ES-I3 (cell line): ENCODE results near the gene RBFOX1.
A peak's percentile ranks its signal among the peaks of the same experiment; 100 is the strongest.

ENCODE experiments used
- H3K36me3 ChIP-seq: 2 replicates; pipeline ENCODE4 v1.6.1; 2013; ENCODE audit warnings: mild to moderate bottlenecking, low read length, control low read depth, moderate library complexity; ENCODE audit not compliant: insufficient read depth
- H3K4me1 ChIP-seq: 2 replicates; pipeline ENCODE4 v1.6.1; 2013; ENCODE audit warnings: mild to moderate bottlenecking, control low read depth, low read length; ENCODE audit not compliant: insufficient read depth
- H3K9ac ChIP-seq: 2 replicates; pipeline ENCODE4 v1.6.1; 2013; ENCODE audit warnings: low read depth, mild to moderate bottlenecking, low read length, moderate library complexity
- H3K9me3 ChIP-seq: 2 replicates; pipeline ENCODE4 v1.6.1; 2013; ENCODE audit warnings: mild to moderate bottlenecking, low read length, moderate library complexity; ENCODE audit not compliant: control insufficient read depth, insufficient read depth

Gene RBFOX1

GRCh38 chr16:7332611-7333010 lies at the start of gene RBFOX1:
Gene RBFOX1, plus strand, starts transcription at chr16:7332845.
- Histone ChIP-seq H3K4me1 (peaks cover 5% of the 10 kb centered on the region; the same call in 1 of the 2 replicates), H3K36me3 (no peaks in the 10 kb centered on the region), H3K9ac (no peak within 1 kb of the TSS), H3K9me3 (no peaks in the 10 kb centered on the region)

DNA sequence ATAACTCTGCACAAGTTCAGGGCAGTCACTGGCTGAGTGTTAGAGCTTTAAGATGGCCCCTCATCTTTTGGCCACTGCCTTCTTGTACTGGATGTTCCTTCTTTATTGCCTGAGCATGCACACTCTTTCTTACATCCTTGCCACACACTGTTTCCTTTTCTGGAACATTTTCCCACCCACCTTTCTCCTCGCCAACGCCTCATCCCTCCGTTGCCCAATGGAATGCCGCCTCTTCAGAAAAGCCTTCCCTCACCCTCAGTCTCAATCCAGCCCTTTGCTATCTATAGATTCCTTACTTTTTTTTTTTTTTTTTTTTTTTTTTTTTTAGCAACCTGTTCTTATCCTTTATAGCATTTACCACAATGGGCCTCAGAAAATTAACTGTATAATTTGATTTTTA lies 47.9 kb upstream of the RBFOX1 start:
- no peaks in the 10 kb centered on the region for H3K36me3 ChIP-seq
- no peaks in the 10 kb centered on the region for H3K4me1 ChIP-seq
- no peak overlapping the region for H3K9ac ChIP-seq
- no peaks in the 10 kb centered on the region for H3K9me3 ChIP-seq

DNA sequence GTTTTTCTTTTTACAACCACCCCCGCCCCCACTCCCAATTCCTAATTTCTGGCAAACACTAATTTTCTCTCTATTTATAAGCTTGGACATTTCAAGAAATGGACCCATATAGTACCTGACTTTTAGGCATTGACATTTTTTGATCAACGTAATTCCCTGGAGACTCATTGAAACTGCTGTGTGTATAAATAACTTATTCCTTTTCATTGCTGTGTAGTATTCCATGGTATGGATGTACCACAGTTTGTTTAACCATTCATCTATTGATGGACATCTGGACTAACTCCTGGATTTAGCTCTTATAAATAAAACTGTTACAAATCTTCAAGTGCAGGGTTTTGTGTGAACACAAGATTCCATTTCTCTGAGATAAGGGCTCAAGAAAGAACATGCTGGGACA lies 47.1 kb upstream of the RBFOX1 start:
- no peaks in the 10 kb centered on the region for H3K9me3 ChIP-seq
- no peak overlapping the region for H3K9ac ChIP-seq
- no peaks in the 10 kb centered on the region for H3K36me3 ChIP-seq
- H3K4me1 ChIP-seq, result no peaks in the 10 kb centered on the region

- Histone ChIP-seq H3K9me3 (no peaks in the 10 kb centered on the region), H3K4me1 (no peaks in the 10 kb centered on the region), H3K9ac (no peak overlapping the region), H3K36me3 (no peaks in the 10 kb centered on the region)
These were observed 43.3 kb upstream of the RBFOX1 start for GRCh38 chr16:7289299-7289698.

DNA sequence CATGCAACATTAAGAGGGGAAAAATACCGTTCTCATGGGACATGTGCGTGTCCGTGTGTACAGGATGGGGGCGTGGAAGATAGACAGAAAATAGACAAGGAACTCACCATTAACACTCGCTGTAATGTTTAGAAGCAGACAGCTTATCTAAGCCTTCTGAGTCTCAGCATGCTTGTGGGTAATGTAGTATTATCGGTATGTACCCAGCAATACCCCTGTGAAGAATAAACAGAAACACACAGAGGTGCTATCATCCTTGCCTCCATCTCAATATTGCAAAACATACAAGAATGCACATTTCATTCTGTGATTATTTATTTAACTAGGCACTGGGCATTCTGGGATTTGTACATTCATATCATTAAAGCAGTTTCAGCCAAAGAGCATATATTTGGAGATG lies 42.0 kb upstream of the RBFOX1 start:
- no peaks in the 10 kb centered on the region for H3K9me3 ChIP-seq
- H3K4me1 ChIP-seq, result no peaks in the 10 kb centered on the region
- no peaks in the 10 kb centered on the region for H3K36me3 ChIP-seq
- H3K9ac ChIP-seq, result no peak overlapping the region

DNA sequence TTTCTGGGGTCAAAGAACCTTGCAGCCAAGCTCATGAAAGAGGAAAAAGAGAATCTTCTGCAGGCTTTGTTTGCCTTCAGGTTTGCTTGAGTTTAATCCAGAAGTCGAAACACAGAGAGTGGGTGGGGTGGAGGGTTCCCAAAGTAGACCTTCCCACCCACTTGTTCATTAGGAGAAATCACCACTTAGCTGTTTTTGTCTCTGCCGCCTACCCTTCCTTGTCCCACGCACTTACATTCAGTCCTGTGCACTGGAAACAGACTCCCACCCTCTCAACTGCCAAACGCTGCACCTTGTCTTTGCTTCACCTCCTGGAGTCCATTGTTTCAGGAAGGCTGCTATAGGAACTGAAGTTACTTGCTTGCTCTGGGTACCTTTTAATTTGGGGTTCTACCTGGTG lies 38.6 kb upstream of the RBFOX1 start:
- no peaks in the 10 kb centered on the region for H3K36me3 ChIP-seq
- H3K9ac ChIP-seq, result no peak overlapping the region
- H3K9me3 ChIP-seq, result no peaks in the 10 kb centered on the region
- H3K4me1 ChIP-seq, result no peaks in the 10 kb centered on the region

GRCh38 chr16:7303052-7303610 lies 29.5 kb upstream of the RBFOX1 start:
- Histone ChIP-seq H3K9me3 (no peaks in the 10 kb centered on the region), H3K9ac (peak overlapping the region; percentile 68; the same call in 1 of the 2 replicates), H3K4me1 (peaks cover 4% of the 10 kb centered on the region; the same call in 1 of the 2 replicates), H3K36me3 (no peaks in the 10 kb centered on the region)

- H3K36me3 ChIP-seq, result no peaks in the 10 kb centered on the region
- H3K4me1 ChIP-seq, result peaks cover 4% of the 10 kb centered on the region; the same call in 1 of the 2 replicates
- H3K9me3 ChIP-seq, result no peaks in the 10 kb centered on the region
- peak overlapping the region; percentile 68; the same call in 1 of the 2 replicates for H3K9ac ChIP-seq
These were observed 28.9 kb upstream of the RBFOX1 start for GRCh38 chr16:7303660-7304200.

DNA sequence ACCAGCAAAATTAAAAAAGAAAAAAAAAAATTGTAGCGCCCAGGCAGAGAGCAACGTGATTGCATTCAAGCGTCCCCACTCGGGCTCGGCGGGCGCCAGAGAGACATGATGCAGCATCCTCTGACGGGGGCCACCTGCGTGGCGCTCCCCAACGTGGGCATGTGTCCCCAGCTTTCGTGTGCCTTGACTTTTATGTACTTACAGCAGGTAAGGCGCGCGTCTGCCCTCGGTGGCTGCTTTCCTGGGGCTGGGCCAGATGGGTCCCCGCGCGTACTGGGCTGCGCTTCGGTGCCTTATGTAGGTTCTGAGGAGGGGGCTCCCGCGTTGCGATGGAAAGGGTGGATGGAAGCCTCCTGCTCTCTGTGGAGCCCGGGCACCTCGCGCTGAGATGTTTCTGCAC lies 28.4 kb upstream of the RBFOX1 start:
- Histone ChIP-seq H3K36me3 (no peaks in the 10 kb centered on the region), H3K4me1 (peaks cover 4% of the 10 kb centered on the region; the same call in 1 of the 2 replicates), H3K9me3 (no peaks in the 10 kb centered on the region), H3K9ac (peak overlapping the region; percentile 68; the same call in 1 of the 2 replicates)

DNA sequence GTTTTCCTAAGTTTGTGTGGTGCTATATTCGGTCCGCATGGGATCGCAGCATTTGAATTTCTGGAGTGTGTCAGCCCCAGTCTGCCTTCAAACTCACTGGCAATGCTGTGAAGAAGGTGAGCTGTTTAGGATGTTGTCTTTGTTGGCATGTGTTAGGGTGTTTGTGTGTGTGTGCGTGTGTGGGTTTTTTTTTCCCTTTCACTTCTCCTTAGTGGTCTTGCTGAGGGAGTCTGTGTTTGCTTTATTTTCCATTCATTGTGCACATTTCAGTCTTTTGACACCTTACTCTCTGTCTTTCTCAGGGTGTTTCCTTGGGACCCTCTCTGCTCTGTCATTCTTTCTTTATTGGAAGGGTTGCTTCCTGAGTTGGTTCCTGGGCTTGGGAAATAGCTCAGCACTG lies 27.7 kb upstream of the RBFOX1 start:
- Histone ChIP-seq H3K4me1 (peaks cover 4% of the 10 kb centered on the region; the same call in 1 of the 2 replicates), H3K9ac (peak overlapping the region; percentile 68; the same call in 1 of the 2 replicates), H3K36me3 (no peaks in the 10 kb centered on the region), H3K9me3 (no peaks in the 10 kb centered on the region)

DNA sequence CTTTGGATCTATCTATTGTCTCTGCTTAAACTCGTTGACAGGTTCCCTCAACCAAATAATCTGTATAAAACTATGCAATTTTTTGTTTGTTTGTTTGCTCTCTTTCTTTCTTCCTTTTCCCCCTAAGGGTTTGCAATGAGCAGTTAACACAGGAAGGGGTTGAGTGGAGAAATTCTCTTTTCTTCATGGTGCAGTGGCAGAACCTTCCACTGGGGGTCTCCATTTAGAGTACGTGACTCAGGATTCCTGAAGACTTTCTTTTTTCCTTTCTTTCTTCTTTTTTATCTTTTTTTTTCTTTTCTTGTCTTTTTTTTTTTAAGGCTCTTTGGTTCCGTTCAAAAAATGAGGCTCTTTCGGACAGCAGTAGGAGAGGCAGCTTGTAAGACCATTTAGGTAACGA lies 19.5 kb upstream of the RBFOX1 start:
- no peak overlapping the region for H3K9ac ChIP-seq
- H3K4me1 ChIP-seq, result no peaks in the 10 kb centered on the region
- no peaks in the 10 kb centered on the region for H3K9me3 ChIP-seq
- no peaks in the 10 kb centered on the region for H3K36me3 ChIP-seq

GRCh38 chr16:7314163-7314562 lies 18.5 kb upstream of the RBFOX1 start:
- Histone ChIP-seq H3K36me3 (no peaks in the 10 kb centered on the region), H3K4me1 (no peaks in the 10 kb centered on the region), H3K9ac (no peak overlapping the region), H3K9me3 (no peaks in the 10 kb centered on the region)

DNA sequence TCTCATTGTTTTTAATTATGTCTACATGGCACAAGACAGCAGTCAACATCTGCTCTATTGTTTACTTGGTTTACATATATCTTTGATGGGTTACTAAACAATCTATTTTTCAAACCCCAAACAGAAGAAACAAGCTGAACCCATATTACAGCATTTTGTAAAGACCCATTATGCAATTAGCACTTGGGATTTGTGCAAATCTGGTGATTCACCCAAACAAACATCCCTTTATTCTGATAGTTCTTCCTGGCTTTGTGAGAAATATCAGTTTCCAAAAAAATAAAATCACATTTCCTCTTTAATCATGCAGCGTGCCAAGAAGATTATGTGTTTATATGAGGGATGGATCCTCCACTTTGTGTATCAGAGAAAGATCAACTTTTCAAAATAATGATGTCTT lies 16.8 kb upstream of the RBFOX1 start:
- no peaks in the 10 kb centered on the region for H3K4me1 ChIP-seq
- H3K9ac ChIP-seq, result no peak overlapping the region
- no peaks in the 10 kb centered on the region for H3K9me3 ChIP-seq
- no peaks in the 10 kb centered on the region for H3K36me3 ChIP-seq

- no peaks in the 10 kb centered on the region for H3K36me3 ChIP-seq
These were observed 16.3 kb upstream of the RBFOX1 start for GRCh38 chr16:7316281-7316888.

DNA sequence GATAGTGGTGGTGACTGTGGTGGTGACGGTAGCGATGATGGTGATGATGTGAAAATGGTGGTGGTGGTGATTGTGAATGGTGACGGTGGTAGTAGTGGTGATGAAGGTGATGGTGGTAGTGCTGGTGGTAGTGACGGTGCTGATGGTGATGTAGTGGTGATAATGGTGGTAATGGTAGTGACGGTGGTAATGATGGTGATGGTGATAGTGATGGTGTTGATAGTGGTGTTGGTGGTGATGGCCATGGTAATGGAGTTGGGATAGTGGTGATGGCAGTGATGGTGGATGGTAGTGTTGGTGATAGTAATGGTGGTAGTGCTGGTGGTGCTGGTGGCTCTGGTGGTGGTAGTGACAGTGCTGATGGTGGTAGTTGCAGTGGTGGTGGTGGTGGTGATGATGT lies 14.7 kb upstream of the RBFOX1 start:
- Histone ChIP-seq H3K9me3 (no peaks in the 10 kb centered on the region), H3K36me3 (no peaks in the 10 kb centered on the region), H3K4me1 (no peaks in the 10 kb centered on the region), H3K9ac (no peak overlapping the region)

More at GRCh38 chr16:7316281-7316888, 16.3 kb upstream of the RBFOX1 start:
- Histone ChIP-seq H3K9me3 (no peaks in the 10 kb centered on the region), H3K4me1 (no peaks in the 10 kb centered on the region), H3K9ac (no peak overlapping the region)
